Stomach (tissue), 9 donors: ENCODE data around the gene TAPT1. TPM values are rescaled to one million over a fixed set of nuclear protein-coding genes. Genes with fewer than 3 reads are reported as not detected.

Experiments used
- DNase-seq, 2 donors: peaks; one replicate each; pipeline versions ENCODE4 v3.0.0 to v3.0.0-alpha.2; 2013 to 2019
- H3K27ac ChIP-seq, 5 donors: fragments of 200-600 bp in 4 of 5; sonication (generic) in 4 of 5; one replicate each; pipeline ENCODE4 v1.5.1; 2013 to 2019; ENCODE audit warnings: mild to moderate bottlenecking in 1 of 5, moderate library complexity in 1 of 5
- H3K27me3 ChIP-seq, 3 donors: fragments of 200-600 bp; sonication (generic); one replicate each; pipeline ENCODE4 v1.5.1; 2017 to 2019; ENCODE audit warnings: mixed run types in 1 of 3
- H3K36me3 ChIP-seq, 4 donors: fragments of 200-600 bp; sonication (generic); 1 replicate in 3 of 4; 2 replicates in 1 of 4; pipeline ENCODE4 v1.5.1; 2016 to 2019
- H3K4me1 ChIP-seq, 4 donors: fragments of 200-600 bp; sonication (generic); one replicate each; pipeline ENCODE4 v1.5.1; 2016 to 2019
- H3K4me3 ChIP-seq, 4 donors: fragments of 200-600 bp; sonication (generic) in 3 of 4; one replicate each; pipeline ENCODE4 v1.5.1; 2016 to 2019; ENCODE audit warnings: mild to moderate bottlenecking in 1 of 4
- H3K9me3 ChIP-seq, 4 donors: fragments of 200-600 bp; sonication (generic); one replicate each; pipeline ENCODE4 v1.5.1; 2016 to 2019
- EP300 ChIP-seq: sonication (generic); formaldehyde crosslinking; IDR thresholded peaks from one replicate; pipeline ENCODE4 v1.6.1; 2017; ENCODE audit warnings: antibody characterized with exemption
- POLR2A ChIP-seq, 4 donors: fragments of 450-650 bp; IDR thresholded peaks; one replicate each; pipeline ENCODE4 v1.6.1; 2016; ENCODE audit warnings: antibody characterized with exemption in 4 of 4, control low read depth in 2 of 4, mild to moderate bottlenecking in 1 of 4, moderate library complexity in 1 of 4
- POLR2AphosphoS5 ChIP-seq, 3 donors: sonication (generic); formaldehyde crosslinking; IDR thresholded peaks; one replicate each; pipeline ENCODE4 v1.6.1; 2016; ENCODE audit warnings: antibody characterized with exemption in 3 of 3
- WGBS, 5 donors: extraction: QIAGEN DNeasy Blood & Tissue Kit in 3 of 5; methylation state at CpG; one replicate each; pipeline versions ENCODE4 v1.1.5 to v1.1.7; 2013 to 2018; 5-methylcytosine and 5-hydroxymethylcytosine counted together
- intact Hi-C: fragments of 100-400 bp; cut with DNase I; formaldehyde crosslinking; loops from one replicate; pipeline ENCODE4 v1.15.1; 2023; ENCODE audit warnings: low total_unique reads
- polyA plus RNA-seq, 3 donors: library from polyadenylated mRNA; stranded (reverse); fragments of 200-250 nt; gene quantifications; one replicate each; pipeline ENCODE4 v1.2.3, GENCODE V29; 2013
- small RNA-seq, 4 donors: library from RNA; depleted of rRNA; stranded (forward); fragments of <200 nt; gene quantifications; one replicate each; pipeline ENCODE3, GENCODE V24; 2016
- total RNA-seq, 5 donors: library from RNA; depleted of rRNA; stranded (reverse); fragments of >200 nt; gene quantifications; one replicate each; pipeline versions ENCODE4 v1.1.0 to v1.2.3, GENCODE V29; 2014 to 2016
- TF ChIP-seq, protein P1 (sequence below), 7 experiments: fragments of 450-650 bp in 4 of 7; fragments of 200-600 bp in 3 of 7; sonication (generic) in 3 of 7; IDR thresholded peaks; one replicate each; pipeline ENCODE4 v1.5.1; 2016 to 2019; ENCODE audit warnings: antibody characterized with exemption in 7 of 7, control low read depth in 2 of 7, mild to moderate bottlenecking in 1 of 7
- donor health status: healthy with polysubstance abuse.
- donor health status: Bipolar disorder and iron deficiency.
- donor health status: healthy.

TAPT1 gene
- total and polyA plus RNA-seq, 8 donors, result 5.9 to 97.8 (median 13.7) TPM

DNA sequence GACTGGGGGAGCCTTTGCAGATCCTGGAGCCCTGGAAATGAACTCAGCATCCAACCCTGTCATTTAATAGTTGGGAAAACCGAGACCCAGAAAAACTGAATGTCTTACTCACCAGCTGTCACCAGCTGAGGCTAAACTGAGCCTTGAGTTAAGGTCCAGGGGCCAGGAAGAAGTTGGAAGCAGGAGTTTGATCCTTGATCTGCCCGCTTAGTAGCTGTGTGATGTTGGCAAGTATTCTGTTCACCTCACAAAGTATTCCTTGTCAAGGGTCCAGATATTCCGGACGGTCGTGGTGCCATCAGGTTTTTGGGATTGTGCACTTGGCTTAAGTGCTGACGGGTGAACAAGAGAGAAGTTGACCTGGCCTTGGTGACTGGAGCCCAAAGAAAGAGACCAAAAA, 111.7 kb downstream of the TAPT1 start:
- DNase-seq, result no peak
- Histone ChIP-seq H3K4me3 (no peak overlapping the region), H3K27ac (no peak overlapping the region), H3K4me1 (no peaks in the 10 kb centered on the region), H3K27me3 (no peaks in the 10 kb centered on the region), H3K36me3 (no peaks in the 10 kb centered on the region), H3K9me3 (no peaks in the 10 kb centered on the region)
- intact Hi-C loops, result no loop called here
- 85 to 92% (median 85%) methylated on average over 6 of the region's 6 CpGs for WGBS, 5 donors
- TF ChIP-seq, protein P1, sequence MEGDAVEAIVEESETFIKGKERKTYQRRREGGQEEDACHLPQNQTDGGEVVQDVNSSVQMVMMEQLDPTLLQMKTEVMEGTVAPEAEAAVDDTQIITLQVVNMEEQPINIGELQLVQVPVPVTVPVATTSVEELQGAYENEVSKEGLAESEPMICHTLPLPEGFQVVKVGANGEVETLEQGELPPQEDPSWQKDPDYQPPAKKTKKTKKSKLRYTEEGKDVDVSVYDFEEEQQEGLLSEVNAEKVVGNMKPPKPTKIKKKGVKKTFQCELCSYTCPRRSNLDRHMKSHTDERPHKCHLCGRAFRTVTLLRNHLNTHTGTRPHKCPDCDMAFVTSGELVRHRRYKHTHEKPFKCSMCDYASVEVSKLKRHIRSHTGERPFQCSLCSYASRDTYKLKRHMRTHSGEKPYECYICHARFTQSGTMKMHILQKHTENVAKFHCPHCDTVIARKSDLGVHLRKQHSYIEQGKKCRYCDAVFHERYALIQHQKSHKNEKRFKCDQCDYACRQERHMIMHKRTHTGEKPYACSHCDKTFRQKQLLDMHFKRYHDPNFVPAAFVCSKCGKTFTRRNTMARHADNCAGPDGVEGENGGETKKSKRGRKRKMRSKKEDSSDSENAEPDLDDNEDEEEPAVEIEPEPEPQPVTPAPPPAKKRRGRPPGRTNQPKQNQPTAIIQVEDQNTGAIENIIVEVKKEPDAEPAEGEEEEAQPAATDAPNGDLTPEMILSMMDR (IDR thresholded peaks at IDR 0.05), result no peak
- TF ChIP-seq POLR2A (IDR thresholded peaks at IDR 0.05) (no peak), POLR2AphosphoS5 (IDR thresholded peaks at IDR 0.05) (no peak), EP300 (no peak)

DNA sequence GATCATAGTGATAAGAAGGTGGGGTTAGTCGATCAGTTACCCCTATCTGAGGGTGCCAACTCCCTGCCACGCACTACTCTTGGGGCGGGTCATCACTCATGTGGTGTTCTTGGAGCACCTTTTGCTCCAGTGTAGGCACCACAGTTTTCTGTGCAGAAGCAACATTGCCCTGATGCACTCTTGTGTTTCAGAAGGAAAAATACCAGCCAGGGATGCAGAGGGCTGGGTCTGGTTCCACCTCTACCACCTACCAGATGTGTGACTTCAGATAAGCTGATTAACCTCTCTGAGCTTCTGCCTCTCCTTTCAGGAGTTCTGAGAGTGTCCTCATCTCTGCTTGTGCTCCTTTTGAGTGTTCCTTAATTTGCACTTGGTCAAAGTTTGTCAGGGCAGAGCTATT, 112.5 kb downstream of the TAPT1 start:
- Histone ChIP-seq H3K36me3 (no peaks in the 10 kb centered on the region), H3K4me1 (no peaks in the 10 kb centered on the region), H3K27ac (no peak overlapping the region), H3K27me3 (no peaks in the 10 kb centered on the region), H3K9me3 (no peaks in the 10 kb centered on the region), H3K4me3 (no peak overlapping the region)
- intact Hi-C loops, result no loop called here
- TF ChIP-seq EP300, result no peak
- TF ChIP-seq POLR2A (IDR thresholded peaks at IDR 0.05), result no peak
- no peak for TF ChIP-seq POLR2AphosphoS5 (IDR thresholded peaks at IDR 0.05)
- TF ChIP-seq, protein P1 (IDR thresholded peaks at IDR 0.05), result no peak
- no peak for DNase-seq
- 57 to 73% (median 61%) methylated on average over 3 of the region's 3 CpGs for WGBS, 5 donors

GRCh38 chr4:16111533-16111932, 114.7 kb downstream of the TAPT1 start:
- no peaks in the 10 kb centered on the region for H3K9me3 ChIP-seq
- WGBS, 5 donors, result 92 to 98% (median 97%) methylated on average over 5 of the region's 5 CpGs
- intact Hi-C loops, result no loop called here
- no peak for TF ChIP-seq POLR2A (IDR thresholded peaks at IDR 0.05)
- TF ChIP-seq POLR2AphosphoS5 (IDR thresholded peaks at IDR 0.05), result no peak
- TF ChIP-seq EP300, result no peak
- TF ChIP-seq, protein P1 (IDR thresholded peaks at IDR 0.05), result no peak
- no peaks in the 10 kb centered on the region for H3K36me3 ChIP-seq
- no peak overlapping the region for H3K4me3 ChIP-seq
- no peak overlapping the region for H3K27ac ChIP-seq
- DNase-seq, result no peak
- no peaks in the 10 kb centered on the region for H3K4me1 ChIP-seq
- H3K27me3 ChIP-seq, result no peaks in the 10 kb centered on the region

- no peak overlapping the region for H3K4me3 ChIP-seq
- H3K27me3 ChIP-seq, result no peaks in the 10 kb centered on the region
- H3K9me3 ChIP-seq, result no peaks in the 10 kb centered on the region
- TF ChIP-seq EP300, result no peak
- TF ChIP-seq, protein P1 (IDR thresholded peaks at IDR 0.05), result no peak
- no peak for TF ChIP-seq POLR2AphosphoS5 (IDR thresholded peaks at IDR 0.05)
- TF ChIP-seq POLR2A (IDR thresholded peaks at IDR 0.05), result no peak
- no peaks in the 10 kb centered on the region for H3K36me3 ChIP-seq
- 59 to 74% (median 61%) methylated on average over 3 of the region's 3 CpGs for WGBS, 5 donors
- intact Hi-C loops, result no loop called here
- no peak for DNase-seq
- no peaks in the 10 kb centered on the region for H3K4me1 ChIP-seq
- no peak overlapping the region for H3K27ac ChIP-seq
Measured at GRCh38 chr4:16110661-16111290, 115.5 kb downstream of the TAPT1 start.

Small RNA genes lying within 50 kb of the gene (small RNA-seq; reads per million reads assigned to genes)
- gene RPS21P4, result 0 reads per million in 4 donors

Other genes starting within 250 kb of the TAPT1 start
- 100 to 1,000 TPM in 2 of 5 donors, 10 to 100 TPM in 2, 1 to 10 TPM in 1; 3.5 to 124 (median 29.0) TPM for gene PROM1, start 142.4 kb downstream of the TAPT1 start, total RNA-seq
- gene PROM1, start 142.4 kb downstream of the TAPT1 start, polyA plus RNA-seq, result 10 to 100 TPM in 2 of 3 donors, 1 to 10 TPM in 1; 4.6 to 12.2 (median 11.8) TPM